HG03135 (cell line): Measurements from ENCODE around the gene ART1.
"Not testable (repeated sequence)": the region's sequence is repeated elsewhere in the genome, so short reads cannot be mapped to it uniquely, and the experiment has no call there.

Source experiments
- ATAC-seq: cut with Tn5 transposase; IDR thresholded peaks from one replicate; pipeline ENCODE4 v1.9.1; 2021; ENCODE audit warnings: mild to moderate bottlenecking, moderate library complexity; ENCODE audit not compliant: unreplicated experiment

The ART1 gene, protein sequence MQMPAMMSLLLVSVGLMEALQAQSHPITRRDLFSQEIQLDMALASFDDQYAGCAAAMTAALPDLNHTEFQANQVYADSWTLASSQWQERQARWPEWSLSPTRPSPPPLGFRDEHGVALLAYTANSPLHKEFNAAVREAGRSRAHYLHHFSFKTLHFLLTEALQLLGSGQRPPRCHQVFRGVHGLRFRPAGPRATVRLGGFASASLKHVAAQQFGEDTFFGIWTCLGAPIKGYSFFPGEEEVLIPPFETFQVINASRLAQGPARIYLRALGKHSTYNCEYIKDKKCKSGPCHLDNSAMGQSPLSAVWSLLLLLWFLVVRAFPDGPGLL

GRCh38 chr11:3644817-3645235, at the start of gene ART1:
Gene ART1 (plus strand): TSS chr11:3645128. CDS start chr11:3659214, 14,086 bp downstream.
- no peak for ATAC-seq

- not testable (repeated sequence) for ATAC-seq
These were observed 47.2 kb upstream of the ART1 start for GRCh38 chr11:3597743-3598142.

DNA sequence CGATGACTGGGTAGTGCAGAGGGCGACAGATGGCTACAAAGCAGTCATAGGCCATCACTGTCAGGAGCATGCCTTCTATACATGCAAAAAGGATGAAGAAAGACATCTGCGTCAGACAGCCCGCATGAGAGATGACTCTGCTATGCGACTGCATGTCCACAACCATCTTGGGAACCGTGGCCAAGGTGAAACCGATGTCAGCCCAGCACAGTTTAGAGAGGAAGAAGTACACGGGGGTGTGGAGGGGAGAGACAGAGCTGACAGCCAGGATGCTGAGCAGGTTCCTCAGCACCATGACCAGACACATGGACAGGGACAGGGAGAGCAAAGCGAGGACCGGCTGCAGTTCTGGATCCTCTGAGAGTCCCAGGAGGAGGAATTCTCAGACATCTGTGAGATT, 44.7 kb upstream of the ART1 start:
- ATAC-seq, result not testable (repeated sequence)

DNA sequence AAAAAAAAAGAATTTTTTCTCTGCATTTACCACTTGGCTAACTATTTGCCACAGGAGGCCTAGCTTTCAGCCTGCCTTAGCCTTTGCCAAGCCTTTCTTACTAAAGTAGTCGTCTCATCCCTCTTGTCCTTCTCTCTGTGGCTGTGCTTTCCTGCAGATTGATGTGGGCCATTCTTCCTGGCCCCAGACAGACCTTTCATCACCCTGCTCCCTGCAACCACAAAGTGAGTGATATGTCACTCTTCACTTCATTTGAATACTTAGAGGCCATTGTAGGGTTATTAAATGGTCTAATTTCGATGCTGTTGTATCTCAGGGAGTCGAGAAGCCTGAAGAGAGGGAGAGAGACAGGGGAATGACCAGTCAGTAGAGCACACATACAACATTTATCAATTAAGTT, 40.8 kb upstream of the ART1 start:
- no peak for ATAC-seq

- ATAC-seq, result no peak
These were observed 39.7 kb upstream of the ART1 start for GRCh38 chr11:3605283-3605662.

GRCh38 chr11:3605771-3606203, 39.1 kb upstream of the ART1 start:
- no peak for ATAC-seq

- ATAC-seq, result no peak
These were observed 35.3 kb upstream of the ART1 start for GRCh38 chr11:3609416-3610265.

DNA sequence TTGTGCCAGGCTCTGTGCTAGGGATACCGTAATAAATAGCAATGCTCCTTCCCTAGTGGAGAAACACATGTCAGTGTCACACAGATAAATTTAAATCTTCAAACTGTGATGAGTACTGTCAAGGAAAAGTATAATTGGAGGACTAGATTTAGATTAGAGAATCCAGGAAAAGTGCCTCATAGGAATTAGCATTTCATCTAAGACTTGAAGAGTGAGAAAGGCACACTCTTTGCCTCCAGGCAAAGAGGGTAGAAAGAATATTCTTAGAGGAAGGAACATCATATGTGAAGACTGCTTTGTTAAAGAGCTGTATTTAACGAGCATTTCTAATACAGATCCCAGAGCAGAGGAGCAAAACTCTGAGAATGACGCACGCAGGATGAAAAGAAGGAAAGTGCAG, 34.1 kb upstream of the ART1 start:
- ATAC-seq, result no peak

- no peak for ATAC-seq
These were observed 32.8 kb upstream of the ART1 start for GRCh38 chr11:3611976-3612678.

DNA sequence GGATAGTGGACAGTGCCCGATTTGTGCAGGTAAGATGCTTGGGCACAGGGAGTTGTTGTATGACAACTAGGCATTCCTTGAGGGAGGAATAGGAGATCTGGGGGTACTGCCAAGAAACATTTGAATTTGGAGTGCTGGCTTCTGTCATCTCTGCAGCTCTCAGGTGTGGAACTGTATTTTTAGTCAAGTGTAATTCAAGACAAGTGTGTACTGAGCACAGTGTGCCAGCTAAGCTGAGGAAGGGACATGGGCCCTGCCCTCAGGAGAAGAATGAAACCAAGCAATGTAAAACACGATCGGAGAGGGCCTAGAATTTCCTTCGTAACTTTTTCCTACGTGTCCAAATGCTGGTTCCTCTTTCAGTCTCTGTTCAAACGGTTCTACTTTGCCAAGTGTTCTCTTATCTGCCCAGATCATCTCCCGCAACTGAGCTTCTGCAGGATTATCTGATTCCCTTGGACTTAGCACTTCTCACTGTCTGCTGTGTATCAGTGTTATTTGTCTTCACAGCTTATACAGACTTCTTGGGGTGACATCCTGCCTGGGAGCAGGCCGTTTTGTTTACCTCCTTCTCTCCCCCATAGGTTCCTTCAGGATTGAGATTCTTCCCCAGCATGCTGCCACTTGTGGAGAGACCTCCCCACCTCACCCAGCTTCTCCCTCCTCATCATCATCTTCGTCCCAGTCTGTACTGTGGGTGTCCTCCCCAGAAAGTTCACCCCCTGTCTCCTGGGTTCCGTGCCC, 30.8 kb upstream of the ART1 start:
- no peak for ATAC-seq

DNA sequence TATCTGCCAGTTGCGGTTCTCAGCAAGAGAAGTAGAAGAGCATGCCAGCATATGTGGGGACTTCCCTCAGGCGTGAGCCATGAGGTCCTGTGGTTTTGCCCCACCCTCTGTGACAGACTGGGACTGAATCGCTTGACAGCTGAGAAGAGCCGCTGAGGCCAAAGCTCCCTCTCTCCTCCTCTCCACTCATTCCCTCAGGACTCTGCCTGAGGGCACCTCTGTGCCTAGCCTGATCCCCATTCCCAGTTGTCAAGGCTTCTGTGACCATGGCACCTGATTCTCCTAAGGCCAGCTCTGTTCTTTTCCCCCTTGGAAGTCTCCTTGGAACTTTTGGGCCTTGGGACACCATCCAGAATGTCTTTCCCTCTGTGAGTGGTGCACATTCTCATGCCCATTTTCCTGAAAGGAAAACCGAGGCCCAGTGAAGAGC, 30.2 kb upstream of the ART1 start:
- ATAC-seq, result no peak

DNA sequence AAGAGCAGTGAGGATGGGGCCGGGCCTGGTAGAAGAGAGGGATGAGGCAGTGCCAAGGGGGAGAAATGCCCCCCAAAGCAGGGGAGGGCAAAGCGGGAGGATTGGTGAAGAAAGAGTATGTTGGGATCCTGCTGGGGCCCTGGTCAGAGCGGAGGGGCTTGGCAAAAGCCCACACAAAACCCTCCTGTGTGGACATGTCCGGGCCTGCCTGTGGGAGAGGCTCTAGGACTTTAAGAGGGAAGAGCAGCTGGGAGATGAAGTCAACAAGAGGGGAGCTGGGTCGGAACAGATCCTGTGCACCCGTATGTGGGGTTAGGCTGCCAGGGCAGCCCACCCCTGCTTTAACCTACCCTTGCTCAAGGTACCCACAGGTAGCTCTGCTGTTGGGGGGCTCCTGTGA, 28.9 kb upstream of the ART1 start:
- ATAC-seq, result no peak

- no peak for ATAC-seq
These were observed 28.0 kb upstream of the ART1 start for GRCh38 chr11:3616721-3617460.

- ATAC-seq, result no peak
These were observed 26.9 kb upstream of the ART1 start for GRCh38 chr11:3617990-3618389.

DNA sequence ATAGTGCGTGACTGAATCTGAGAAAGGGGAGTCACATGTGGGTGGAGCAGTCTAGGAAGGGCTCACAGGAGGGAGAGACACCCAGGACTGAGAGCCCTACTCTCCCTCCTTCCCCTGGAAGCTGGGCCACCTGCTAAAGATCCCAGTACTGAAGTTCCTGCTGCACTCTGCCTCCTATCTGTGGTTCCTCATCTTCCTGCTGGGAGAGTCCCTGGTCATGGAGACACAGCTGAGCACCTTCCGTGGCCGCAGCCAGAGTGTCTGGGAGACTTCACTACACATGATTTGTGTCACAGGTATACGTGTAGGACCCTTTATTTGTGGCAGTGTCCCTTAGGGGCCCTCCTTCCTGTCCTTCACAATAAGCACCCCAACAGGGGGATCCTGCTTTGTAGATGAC, 22.4 kb upstream of the ART1 start:
- no peak for ATAC-seq

GRCh38 chr11:3623121-3623520, 21.8 kb upstream of the ART1 start:
- ATAC-seq, result no peak

DNA sequence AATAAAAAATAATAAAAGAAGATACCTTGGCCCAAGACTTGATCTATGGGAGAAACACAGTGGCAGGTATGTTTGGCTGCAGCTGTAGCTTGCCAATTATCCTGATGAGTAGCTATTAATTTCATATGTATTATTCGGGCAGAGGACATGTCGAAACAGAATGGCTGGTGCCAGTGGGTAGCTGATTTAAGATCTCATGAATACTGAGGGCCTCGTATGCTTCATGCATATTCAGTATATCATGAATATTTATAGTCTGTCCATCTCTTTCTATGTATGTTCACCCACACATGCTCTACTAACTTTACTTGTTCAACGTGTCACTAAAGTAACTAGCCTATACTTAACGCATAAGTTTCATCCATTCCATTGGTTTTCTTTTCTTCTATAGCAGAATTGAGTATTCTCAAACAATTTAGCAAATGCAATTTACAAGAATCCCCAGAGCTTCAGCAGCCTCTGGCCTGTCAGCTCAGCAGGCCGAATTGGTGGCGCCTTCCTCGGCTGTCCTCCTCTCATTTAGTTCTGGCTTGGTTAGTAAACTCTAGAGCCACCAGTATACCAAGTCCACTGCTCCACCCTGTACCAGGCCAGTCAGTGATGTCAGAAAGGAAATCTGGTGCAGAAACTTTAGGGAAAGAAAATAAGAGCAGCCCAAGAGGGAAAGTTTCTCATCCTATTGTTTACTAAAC, 21.0 kb upstream of the ART1 start:
- no peak for ATAC-seq

DNA sequence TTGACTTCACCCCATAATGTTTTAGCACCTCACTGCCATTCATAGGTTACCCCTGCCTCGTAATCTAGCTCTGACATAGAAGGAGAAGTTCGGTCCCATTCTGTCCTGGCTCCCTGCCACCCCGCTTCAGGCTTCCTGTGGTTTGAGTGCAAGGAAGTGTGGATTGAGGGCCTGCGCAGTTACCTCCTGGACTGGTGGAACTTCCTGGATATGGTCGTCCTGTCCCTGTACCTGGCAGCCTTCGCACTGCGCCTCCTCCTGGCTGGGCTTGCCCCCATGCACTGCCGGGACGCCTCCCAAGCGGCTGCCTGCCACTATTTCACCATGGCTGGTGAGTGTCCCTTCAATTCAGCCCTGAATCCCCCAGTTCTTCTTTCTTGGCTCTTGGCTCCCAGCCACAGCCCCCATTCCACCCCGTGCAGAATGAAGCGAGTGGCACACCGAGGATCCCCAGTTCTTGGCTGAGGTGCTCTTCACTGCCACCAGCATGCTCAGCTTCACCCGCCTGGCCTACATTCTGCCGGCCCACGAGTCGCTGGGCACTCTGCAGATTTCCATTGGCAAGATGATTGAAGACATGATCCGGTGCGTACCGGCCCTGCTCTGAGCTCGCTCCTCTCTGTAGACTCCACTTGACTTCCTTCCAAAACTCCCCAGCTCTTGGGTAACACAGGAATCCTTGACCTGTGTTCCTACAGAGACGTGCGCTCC, 18.5 kb upstream of the ART1 start:
- ATAC-seq, result no peak

DNA sequence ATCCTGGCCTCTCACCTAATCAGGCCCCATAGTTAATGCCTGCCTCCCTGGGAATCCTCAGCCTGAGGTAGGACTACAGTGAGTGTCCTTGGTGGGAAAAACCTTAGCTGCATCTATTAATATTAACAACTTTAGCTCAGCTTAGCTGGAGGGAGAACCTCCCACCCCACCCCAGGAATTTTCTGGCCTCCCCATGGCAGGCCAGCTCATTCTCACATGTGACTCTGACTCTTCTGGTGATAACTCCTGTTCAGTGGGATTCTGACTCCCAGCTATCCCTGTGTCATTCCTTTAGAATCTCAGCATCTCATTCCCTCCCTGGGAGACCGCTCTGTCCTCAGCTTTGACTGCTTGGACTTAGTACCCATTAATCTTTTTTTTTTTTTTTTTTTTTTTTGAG, 17.6 kb upstream of the ART1 start:
- ATAC-seq, result no peak
